ENCODE measurements around the gene PLCB3.
A peak's percentile ranks its signal among the peaks of the same experiment; 100 is the strongest.

PLCB3 gene

DNA sequence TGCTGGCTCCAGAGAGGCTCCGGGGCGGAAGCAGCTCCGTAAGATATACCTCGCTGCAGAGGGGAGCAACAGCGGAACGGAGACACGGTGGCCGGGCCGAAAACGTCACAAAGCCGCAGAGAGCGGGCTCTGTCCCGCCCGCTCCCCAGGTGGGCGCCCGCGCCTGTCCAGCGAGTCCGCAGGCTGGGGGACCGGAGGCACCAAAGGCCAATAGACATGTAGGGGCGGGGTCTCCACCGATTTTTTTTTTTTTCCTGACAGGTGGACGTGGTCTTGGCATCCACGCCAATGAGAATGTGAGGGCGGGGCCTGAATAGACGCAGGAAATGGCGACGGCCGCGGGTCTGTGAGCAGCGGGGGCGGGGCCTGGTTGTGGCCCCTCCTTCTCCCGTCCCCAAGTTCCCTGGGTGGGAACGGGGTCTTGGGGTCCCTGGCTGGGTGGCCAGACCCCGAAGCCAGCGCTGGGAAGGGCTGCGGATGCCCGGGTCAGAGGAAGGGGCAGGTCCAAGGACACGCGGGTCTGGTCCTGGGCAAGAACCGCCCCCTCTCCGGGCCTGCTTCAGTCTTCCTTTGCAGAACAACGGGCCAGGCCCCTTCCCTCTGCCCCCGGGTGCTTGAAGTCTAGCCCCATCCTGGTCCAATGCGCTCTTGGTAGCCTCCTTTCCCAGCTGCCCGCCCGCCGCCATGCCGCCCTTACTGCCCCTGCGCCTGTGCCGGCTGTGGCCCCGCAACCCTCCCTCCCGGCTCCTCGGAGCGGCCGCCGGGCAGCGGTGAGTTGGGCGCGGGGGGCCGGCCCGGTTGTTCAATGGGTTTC is 21.0 kb upstream of the PLCB3 start, which contains the start of gene DNAJC4:
Gene DNAJC4 (plus strand): TSS at position 378 of the 814 bp plus-strand sequence. CDS start 307 bp downstream, at position 685.
- H3K27ac ChIP-seq (replicated peaks): peak within 1 kb of the TSS; percentile 79
- peak within 1 kb of the TSS; percentile 73 for H3K4me3 ChIP-seq (replicated peaks; ENCODE audit: insufficient read depth, low read length)
- peak; percentile 84 to 93 for DNase-seq (ENCODE audit: low read depth in 1 of 2, low spot score in 1 of 2)
- TF ChIP-seq POLR2AphosphoS5 (IDR thresholded peaks at IDR 0.05; ENCODE audit: low read depth): peak; percentile 50; the same call in 1 of the 2 replicates
- TF ChIP-seq GABPA (IDR thresholded peaks at IDR 0.05; ENCODE audit: low read depth): no peak
- no peaks in the 10 kb centered on the region for H3K27me3 ChIP-seq (ENCODE audit: insufficient read depth, poor library complexity, severe bottlenecking)

DNA sequence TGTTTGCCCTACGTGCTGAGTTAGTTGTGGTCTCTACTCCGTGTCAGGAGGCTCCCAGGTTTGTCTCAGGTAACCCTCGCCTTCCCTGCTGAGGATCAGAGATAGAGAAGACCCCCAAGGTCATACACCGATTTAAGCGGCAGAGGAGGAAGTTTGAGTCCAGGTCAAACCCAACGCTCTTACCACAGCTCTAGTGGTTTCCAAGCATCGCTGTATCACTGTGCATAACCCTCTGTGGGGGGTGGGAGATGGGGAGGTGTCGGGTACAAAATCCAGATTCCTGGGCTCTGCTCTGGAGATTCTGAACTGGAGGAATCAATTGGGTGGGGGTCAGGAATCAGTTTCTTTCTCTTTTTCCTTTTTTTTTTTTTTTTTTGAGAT is 20.4 kb upstream of the PLCB3 start:
- DNase-seq (ENCODE audit: low read depth in 1 of 2, low spot score in 1 of 2): peak in 1 of 2 experiments; percentile 72
- TF ChIP-seq GABPA (IDR thresholded peaks at IDR 0.05; ENCODE audit: low read depth) (no peak), POLR2AphosphoS5 (IDR thresholded peaks at IDR 0.05; ENCODE audit: low read depth) (no peak), SPI1 (IDR thresholded peaks at IDR 0.05; ENCODE audit: borderline replicate concordance, low read depth) (no peak)
- TF ChIP-seq, protein P1, sequence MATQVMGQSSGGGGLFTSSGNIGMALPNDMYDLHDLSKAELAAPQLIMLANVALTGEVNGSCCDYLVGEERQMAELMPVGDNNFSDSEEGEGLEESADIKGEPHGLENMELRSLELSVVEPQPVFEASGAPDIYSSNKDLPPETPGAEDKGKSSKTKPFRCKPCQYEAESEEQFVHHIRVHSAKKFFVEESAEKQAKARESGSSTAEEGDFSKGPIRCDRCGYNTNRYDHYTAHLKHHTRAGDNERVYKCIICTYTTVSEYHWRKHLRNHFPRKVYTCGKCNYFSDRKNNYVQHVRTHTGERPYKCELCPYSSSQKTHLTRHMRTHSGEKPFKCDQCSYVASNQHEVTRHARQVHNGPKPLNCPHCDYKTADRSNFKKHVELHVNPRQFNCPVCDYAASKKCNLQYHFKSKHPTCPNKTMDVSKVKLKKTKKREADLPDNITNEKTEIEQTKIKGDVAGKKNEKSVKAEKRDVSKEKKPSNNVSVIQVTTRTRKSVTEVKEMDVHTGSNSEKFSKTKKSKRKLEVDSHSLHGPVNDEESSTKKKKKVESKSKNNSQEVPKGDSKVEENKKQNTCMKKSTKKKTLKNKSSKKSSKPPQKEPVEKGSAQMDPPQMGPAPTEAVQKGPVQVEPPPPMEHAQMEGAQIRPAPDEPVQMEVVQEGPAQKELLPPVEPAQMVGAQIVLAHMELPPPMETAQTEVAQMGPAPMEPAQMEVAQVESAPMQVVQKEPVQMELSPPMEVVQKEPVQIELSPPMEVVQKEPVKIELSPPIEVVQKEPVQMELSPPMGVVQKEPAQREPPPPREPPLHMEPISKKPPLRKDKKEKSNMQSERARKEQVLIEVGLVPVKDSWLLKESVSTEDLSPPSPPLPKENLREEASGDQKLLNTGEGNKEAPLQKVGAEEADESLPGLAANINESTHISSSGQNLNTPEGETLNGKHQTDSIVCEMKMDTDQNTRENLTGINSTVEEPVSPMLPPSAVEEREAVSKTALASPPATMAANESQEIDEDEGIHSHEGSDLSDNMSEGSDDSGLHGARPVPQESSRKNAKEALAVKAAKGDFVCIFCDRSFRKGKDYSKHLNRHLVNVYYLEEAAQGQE (IDR thresholded peaks at IDR 0.05; ENCODE audit: insufficient replicate concordance, low read depth): no peak
- TF ChIP-seq, protein P2, sequence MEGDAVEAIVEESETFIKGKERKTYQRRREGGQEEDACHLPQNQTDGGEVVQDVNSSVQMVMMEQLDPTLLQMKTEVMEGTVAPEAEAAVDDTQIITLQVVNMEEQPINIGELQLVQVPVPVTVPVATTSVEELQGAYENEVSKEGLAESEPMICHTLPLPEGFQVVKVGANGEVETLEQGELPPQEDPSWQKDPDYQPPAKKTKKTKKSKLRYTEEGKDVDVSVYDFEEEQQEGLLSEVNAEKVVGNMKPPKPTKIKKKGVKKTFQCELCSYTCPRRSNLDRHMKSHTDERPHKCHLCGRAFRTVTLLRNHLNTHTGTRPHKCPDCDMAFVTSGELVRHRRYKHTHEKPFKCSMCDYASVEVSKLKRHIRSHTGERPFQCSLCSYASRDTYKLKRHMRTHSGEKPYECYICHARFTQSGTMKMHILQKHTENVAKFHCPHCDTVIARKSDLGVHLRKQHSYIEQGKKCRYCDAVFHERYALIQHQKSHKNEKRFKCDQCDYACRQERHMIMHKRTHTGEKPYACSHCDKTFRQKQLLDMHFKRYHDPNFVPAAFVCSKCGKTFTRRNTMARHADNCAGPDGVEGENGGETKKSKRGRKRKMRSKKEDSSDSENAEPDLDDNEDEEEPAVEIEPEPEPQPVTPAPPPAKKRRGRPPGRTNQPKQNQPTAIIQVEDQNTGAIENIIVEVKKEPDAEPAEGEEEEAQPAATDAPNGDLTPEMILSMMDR (IDR thresholded peaks at IDR 0.05; ENCODE audit: insufficient read depth, low read length): no peak
- Histone ChIP-seq H3K27ac (replicated peaks) (peak overlapping the region; percentile 79), H3K27me3 (ENCODE audit: insufficient read depth, poor library complexity, severe bottlenecking) (no peaks in the 10 kb centered on the region), H3K4me3 (replicated peaks; ENCODE audit: insufficient read depth, low read length) (peak overlapping the region; percentile 73)

DNA sequence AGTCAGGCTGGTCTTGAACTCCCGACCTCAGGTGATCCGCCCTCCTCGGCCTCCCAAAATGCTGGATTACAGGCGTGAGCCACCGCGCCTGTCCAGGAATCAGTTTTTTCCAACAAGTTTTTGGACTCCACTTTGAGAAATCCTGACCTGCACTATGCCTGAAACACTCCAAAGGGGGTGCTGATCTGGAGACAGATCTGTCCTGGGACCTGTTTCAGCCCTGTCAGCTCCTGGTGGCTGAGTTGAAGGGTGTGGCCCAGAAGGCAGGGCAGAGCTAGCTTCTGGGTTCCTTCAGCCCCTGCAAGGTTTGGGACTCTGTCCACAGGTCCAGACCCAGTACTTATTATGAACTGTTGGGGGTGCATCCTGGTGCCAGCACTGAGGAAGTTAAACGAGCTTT is 19.8 kb upstream of the PLCB3 start:
- Histone ChIP-seq H3K4me3 (replicated peaks; ENCODE audit: insufficient read depth, low read length) (no peak overlapping the region; the same call in 1 of the 2 replicates), H3K27me3 (ENCODE audit: insufficient read depth, poor library complexity, severe bottlenecking) (no peaks in the 10 kb centered on the region), H3K27ac (replicated peaks) (no peak overlapping the region)
- DNase-seq (ENCODE audit: low read depth in 1 of 2, low spot score in 1 of 2): no peak
- TF ChIP-seq GABPA (IDR thresholded peaks at IDR 0.05; ENCODE audit: low read depth) (no peak), POLR2AphosphoS5 (IDR thresholded peaks at IDR 0.05; ENCODE audit: low read depth) (no peak), SPI1 (IDR thresholded peaks at IDR 0.05; ENCODE audit: borderline replicate concordance, low read depth) (no peak)
- TF ChIP-seq, protein P2 (IDR thresholded peaks at IDR 0.05; ENCODE audit: insufficient read depth, low read length): no peak
- TF ChIP-seq, protein P1 (IDR thresholded peaks at IDR 0.05; ENCODE audit: insufficient replicate concordance, low read depth): no peak

DNA sequence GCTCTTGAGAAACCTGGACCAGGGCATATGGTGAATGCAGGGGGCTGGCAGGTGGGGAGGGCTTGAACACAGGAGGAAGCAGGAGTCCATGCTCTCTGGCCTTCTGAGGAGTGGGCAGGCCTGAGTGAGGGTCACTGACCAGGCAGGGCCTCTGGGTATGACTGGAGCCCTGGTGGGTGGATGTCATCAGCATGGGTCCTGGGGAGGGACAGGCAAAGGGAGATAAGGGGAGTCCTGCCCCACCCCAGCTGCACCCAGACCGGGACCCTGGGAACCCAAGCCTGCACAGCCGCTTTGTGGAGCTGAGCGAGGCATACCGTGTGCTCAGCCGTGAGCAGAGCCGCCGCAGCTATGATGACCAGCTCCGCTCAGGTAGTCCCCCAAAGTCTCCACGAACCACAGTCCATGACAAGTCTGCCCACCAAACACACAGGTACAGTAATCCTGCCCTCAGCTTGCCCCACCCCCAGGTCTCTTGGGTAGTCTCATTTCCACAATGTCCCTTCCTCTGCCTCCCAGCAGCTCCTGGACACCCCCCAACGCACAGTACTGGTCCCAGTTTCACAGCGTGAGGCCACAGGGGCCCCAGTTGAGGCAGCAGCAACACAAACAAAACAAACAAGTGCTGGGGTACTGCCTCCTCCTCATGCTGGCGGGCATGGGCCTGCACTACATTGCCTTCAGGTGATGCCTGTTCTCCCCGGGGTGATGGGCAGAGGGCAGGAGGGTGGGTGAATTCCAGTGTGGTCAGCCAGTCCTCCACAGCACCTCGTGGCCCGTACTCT is 19.0 kb upstream of the PLCB3 start:
- DNase-seq (ENCODE audit: low read depth in 1 of 2, low spot score in 1 of 2): no peak
- TF ChIP-seq, protein P1 (IDR thresholded peaks at IDR 0.05; ENCODE audit: insufficient replicate concordance, low read depth): no peak
- TF ChIP-seq SPI1 (IDR thresholded peaks at IDR 0.05; ENCODE audit: borderline replicate concordance, low read depth) (no peak), POLR2AphosphoS5 (IDR thresholded peaks at IDR 0.05; ENCODE audit: low read depth) (no peak), GABPA (IDR thresholded peaks at IDR 0.05; ENCODE audit: low read depth) (no peak)
- TF ChIP-seq, protein P2 (IDR thresholded peaks at IDR 0.05; ENCODE audit: insufficient read depth, low read length): no peak
- Histone ChIP-seq H3K4me3 (replicated peaks; ENCODE audit: insufficient read depth, low read length) (no peak overlapping the region), H3K27me3 (ENCODE audit: insufficient read depth, poor library complexity, severe bottlenecking) (no peaks in the 10 kb centered on the region), H3K27ac (replicated peaks) (no peak overlapping the region)

Data from HL-60 (cell line).